ENCODE measurements around the gene ANKRD9.

Gene ANKRD9

GRCh38 chr14:102497998-102498677 is 11.4 kb downstream of the ANKRD9 start:
- no peak for DNase-seq

GRCh38 chr14:102496958-102497744 is 12.4 kb downstream of the ANKRD9 start:
- DNase-seq = no peak

GRCh38 chr14:102496331-102496691 is 13.3 kb downstream of the ANKRD9 start:
- DNase-seq = no peak

- no peak for DNase-seq
These were observed 13.9 kb downstream of the ANKRD9 start for GRCh38 chr14:102495491-102496330.

- DNase-seq = no peak
These were observed 16.0 kb downstream of the ANKRD9 start for GRCh38 chr14:102493585-102493984.

- no peak for DNase-seq
These were observed 16.5 kb downstream of the ANKRD9 start for GRCh38 chr14:102493096-102493495.

GRCh38 chr14:102492531-102492910 is 17.1 kb downstream of the ANKRD9 start:
- DNase-seq = no peak

GRCh38 chr14:102491786-102492530 is 17.6 kb downstream of the ANKRD9 start:
- DNase-seq = no peak

GRCh38 chr14:102491366-102491765 is 18.2 kb downstream of the ANKRD9 start:
- no peak for DNase-seq

GRCh38 chr14:102490456-102490855 is 19.1 kb downstream of the ANKRD9 start:
- no peak for DNase-seq

- no peak for DNase-seq
These were observed 22.4 kb downstream of the ANKRD9 start for GRCh38 chr14:102487204-102487577.

- DNase-seq = no peak
These were observed 22.9 kb downstream of the ANKRD9 start for GRCh38 chr14:102486513-102487203.

GRCh38 chr14:102485693-102486512 is 23.7 kb downstream of the ANKRD9 start:
- DNase-seq = no peak

- DNase-seq = no peak
These were observed 25.3 kb downstream of the ANKRD9 start for GRCh38 chr14:102484316-102484715.

GRCh38 chr14:102481791-102482238 is 27.8 kb downstream of the ANKRD9 start:
- DNase-seq = no peak

- no peak for DNase-seq
These were observed 28.2 kb downstream of the ANKRD9 start for GRCh38 chr14:102481371-102481770.

GRCh38 chr14:102479777-102480176 is 29.8 kb downstream of the ANKRD9 start:
- peak; percentile 14 for DNase-seq

GRCh38 chr14:102479107-102479506 is 30.5 kb downstream of the ANKRD9 start:
- no peak for DNase-seq

GRCh38 chr14:102474934-102475333 is 34.6 kb downstream of the ANKRD9 start:
- DNase-seq = no peak

GRCh38 chr14:102473559-102473958 is 36.0 kb downstream of the ANKRD9 start:
- DNase-seq = no peak

- no peak for DNase-seq
These were observed 36.8 kb downstream of the ANKRD9 start for GRCh38 chr14:102472791-102473150.

All from suppressor macrophage treated with lipopolysaccharide for 4 hours (primary cell).